HG03378 (cell line): Measurements from ENCODE around the gene PXT1.
A peak's percentile ranks its signal among the peaks of the same experiment; 100 is the strongest.
"Not testable (repeated sequence)": the region's sequence is repeated elsewhere in the genome, so short reads cannot be mapped to it uniquely, and the experiment has no call there.

ENCODE experiments used
- ATAC-seq: cut with Tn5 transposase; IDR thresholded peaks from one replicate; pipeline ENCODE4 v1.9.1; 2021; ENCODE audit warnings: mild to moderate bottlenecking, moderate library complexity; ENCODE audit not compliant: unreplicated experiment

PXT1 gene, protein sequence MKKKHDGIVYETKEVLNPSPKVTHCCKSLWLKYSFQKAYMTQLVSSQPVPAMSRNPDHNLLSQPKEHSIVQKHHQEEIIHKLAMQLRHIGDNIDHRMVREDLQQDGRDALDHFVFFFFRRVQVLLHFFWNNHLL

DNA sequence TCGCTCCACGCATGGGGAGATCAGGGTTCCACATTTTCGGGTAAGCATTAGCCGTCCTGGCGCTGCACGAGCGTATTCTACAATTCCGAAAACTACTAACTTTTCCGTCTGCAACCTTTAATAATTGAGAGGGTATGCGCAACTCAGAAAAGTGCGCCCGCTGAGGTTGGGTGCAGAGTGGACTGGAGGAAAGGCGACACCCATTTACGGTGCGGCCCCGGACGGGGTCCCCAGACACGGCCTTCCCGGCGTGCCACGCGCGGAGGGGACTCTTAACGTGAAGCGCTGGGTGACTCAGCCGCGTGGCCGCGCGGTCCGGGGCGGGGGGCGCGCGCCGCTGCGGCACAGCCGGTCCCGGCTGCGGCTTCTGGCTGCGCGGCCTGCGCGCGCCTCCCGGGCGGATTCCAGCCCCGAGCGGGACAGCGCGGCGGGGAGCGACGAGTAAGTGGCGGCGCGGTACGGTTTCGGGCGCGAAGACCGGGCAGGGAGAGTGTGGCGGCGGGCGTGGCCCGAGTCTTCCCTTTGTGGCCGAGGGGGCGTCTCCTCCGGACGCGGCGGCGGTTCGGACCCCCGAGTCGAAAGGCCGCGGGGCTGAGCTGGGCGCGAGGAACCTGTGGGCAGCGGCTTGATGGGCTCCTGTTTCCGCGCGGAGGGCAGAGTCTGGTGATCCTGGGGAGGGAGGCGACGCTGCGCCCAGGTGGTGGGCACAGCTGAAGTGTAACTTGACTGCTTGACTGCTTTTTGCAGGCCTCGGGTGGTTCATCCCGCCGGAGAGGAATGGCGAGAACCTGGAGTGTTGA, at the start of gene PXT1, which contains the start of gene KCTD20:
Gene PXT1 (minus strand): TSS at position 184 of the 800 bp plus-strand sequence. CDS start 16,772 bp downstream, outside the sequence.
Gene KCTD20 (plus strand): TSS at position 330 of the 800 bp plus-strand sequence. CDS start 27,098 bp downstream, outside the sequence.
- ATAC-seq, result peak; percentile 61

GRCh38 chr6:36492092-36492491, 49.4 kb upstream of the PXT1 start:
- no peak for ATAC-seq

DNA sequence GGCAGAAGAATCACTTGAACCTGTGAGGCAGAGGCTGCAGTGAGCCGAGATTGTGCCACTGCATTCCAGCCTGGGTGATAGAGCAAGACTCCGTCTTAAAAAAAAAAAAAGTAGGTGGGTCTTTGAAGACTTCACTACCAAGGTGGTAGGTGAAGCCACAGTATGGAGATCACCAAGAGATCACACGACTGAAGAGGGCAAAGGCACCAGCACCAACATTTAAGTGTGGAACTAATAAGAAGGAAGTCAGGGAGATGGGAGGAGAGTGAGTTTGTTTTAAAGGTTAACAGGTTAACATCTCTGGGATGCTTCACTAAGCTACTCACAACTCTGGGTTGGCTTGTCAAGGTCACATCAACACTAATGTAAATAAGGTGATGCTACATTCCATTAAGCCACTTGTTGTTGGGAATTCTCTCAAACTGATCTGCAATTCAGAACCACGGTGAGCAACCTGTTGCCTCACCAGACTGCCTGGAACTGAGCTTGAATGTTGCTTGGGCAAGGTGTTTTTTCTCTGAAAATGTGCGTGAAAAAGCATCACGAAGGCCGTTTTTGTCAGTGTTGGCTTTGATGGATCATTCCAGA, 48.8 kb upstream of the PXT1 start:
- no peak for ATAC-seq

DNA sequence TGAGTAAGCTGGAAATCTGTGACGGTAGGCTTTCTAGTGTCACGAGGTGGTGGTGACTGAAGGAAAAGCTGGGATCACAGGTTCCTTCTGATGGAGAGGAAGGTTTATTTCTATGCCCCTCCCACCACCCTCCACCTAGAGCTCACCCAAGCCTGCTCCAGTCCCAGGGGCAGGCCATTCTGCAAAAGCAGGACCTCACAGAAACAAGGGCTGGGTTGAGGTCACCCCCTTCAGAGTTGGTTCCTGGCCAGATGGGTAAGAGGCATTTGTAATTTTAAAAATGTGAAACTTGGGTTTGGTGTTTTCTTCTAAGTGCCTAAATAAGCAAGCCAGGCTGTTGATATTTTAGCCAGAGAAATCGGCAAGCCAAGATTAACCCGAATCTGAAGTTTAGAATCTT, 46.8 kb upstream of the PXT1 start:
- no peak for ATAC-seq

GRCh38 chr6:36488221-36488620, 45.6 kb upstream of the PXT1 start:
- ATAC-seq, result no peak

GRCh38 chr6:36487698-36488097, 45.0 kb upstream of the PXT1 start:
- ATAC-seq, result no peak

GRCh38 chr6:36484736-36485135, 42.1 kb upstream of the PXT1 start:
- ATAC-seq, result no peak

DNA sequence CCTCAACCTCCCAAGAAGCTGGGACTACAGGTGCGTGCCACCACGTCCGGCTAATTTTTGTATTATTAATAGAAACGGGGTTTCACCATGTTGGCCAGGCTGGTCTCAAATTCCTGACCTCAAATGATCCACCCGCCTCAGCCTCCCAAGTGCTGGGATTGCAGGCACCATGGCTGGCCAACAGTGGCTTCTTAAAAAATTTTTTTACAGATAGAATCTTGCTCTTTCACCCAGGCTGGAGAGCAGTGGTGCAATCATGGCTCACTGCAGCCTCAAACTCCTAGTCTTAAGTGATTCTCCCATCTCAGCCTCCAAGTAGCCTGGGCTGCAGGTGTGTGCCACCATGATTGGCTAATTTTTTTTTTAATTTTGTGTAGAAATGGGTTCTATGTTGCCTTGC, 40.7 kb upstream of the PXT1 start:
- not testable (repeated sequence) for ATAC-seq

DNA sequence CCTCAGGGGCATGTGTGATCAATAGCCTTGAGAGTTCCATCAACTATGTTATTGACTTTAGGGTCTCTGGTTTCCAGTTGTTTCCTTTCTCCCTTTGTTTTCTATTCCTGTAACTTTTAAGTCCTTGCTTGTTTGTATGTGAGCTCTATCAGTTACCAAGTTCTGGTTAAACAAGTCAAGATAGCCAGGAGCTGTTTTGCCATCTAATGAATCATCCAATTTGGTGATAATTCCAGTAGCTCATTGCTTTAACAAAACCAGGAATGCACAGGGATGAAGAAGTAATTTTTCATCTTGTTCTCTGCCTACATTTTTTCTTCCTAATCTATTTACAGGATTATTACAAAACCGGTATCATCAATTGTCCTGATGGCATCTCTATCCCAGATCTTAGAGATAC, 36.6 kb upstream of the PXT1 start:
- ATAC-seq, result no peak

GRCh38 chr6:36478051-36478526, 35.4 kb upstream of the PXT1 start:
- ATAC-seq, result no peak

- ATAC-seq, result no peak
Measured at GRCh38 chr6:36469946-36470345, 27.3 kb upstream of the PXT1 start.

DNA sequence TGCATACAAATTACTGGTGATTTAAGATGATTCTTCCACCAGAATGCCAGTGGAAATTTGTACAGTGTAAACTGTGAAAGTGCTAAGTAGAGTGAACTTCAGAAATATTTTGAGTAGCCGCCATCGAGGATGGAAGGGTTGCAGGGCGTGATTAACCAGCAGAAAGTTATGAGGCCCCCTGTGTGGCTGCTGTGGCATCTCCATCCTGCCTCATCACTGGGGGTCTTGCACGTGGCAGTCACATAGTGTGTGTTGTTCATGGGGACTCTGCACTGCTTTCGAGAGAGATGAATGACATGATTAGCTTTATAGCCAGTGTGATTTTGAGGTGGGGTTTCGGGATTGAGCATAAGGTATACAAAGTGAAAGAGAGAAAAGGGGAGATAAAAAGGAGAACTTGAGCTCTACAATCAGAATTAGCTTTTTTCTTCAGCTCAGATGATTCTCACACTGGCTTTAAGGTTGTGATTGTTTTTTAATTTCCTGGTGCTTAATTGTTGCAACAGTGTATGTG, 26.6 kb upstream of the PXT1 start:
- ATAC-seq, result no peak

- ATAC-seq, result no peak
Measured at GRCh38 chr6:36467625-36468024, 25.0 kb upstream of the PXT1 start.

GRCh38 chr6:36464233-36464632, 21.6 kb upstream of the PXT1 start:
- no peak for ATAC-seq

- ATAC-seq, result no peak
Measured at GRCh38 chr6:36463676-36464075, 21.0 kb upstream of the PXT1 start.

DNA sequence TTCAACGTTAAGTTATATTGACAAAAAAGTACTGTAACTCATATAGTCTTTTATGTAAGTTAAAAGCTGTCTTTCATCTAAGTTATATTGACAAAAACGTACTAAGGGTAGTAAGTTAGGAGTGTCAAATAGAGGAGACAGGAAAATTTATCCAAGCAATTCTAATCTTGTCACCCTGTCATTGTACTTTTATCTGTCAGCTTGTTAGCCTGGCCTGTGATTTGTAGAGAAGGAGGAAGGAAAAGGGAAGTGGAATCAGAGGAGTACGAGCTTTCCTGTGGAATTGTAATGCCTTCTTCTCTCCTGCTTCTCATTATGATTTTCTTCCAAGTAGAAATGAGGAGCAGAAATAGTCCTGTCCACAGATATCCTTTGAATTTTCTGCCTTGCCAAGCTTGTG, 19.0 kb upstream of the PXT1 start:
- no peak for ATAC-seq

GRCh38 chr6:36460916-36461315, 18.3 kb upstream of the PXT1 start:
- ATAC-seq, result no peak

- no peak for ATAC-seq
Measured at GRCh38 chr6:36459501-36459900, 16.8 kb upstream of the PXT1 start.

GRCh38 chr6:36455486-36456027, 12.9 kb upstream of the PXT1 start:
- ATAC-seq, result no peak

DNA sequence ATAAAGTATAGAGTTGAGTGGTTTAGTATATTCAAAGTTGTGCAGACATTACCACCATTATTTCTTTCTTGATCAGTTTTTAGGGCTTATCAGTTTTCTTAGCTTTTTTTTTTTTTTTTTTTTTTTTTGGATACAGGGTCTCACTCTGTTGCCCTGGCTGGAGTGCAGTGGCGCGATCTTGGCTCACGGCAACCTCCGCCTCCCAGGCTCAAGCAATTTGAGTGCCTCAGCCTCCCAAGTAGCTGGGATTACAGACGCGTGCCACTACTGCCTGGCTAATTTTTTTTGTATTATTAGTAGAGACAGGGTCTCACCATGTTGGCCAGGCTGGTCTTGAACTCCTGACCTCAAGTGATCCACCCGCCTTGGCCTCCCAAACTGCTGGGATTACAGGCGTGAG, 10.2 kb upstream of the PXT1 start:
- not testable (repeated sequence) for ATAC-seq

- ATAC-seq, result not testable (repeated sequence)
Measured at GRCh38 chr6:36449173-36449572, 6.5 kb upstream of the PXT1 start.
